Measurements from ENCODE around the gene GOLT1B.
A peak's percentile ranks its signal among the peaks of the same experiment; 100 is the strongest.

Gene GOLT1B

GRCh38 chr12:21500786-21501257 lies 767 bp upstream of the GOLT1B start:
- no peak for TF ChIP-seq ZNF274 (IDR thresholded peaks at IDR 0.05; ENCODE audit: low read depth, low read length)
- H3K4me3 ChIP-seq (ENCODE audit: low read length), result peak overlapping the region; percentile 93

GRCh38 chr12:21502164-21502496 lies 541 bp downstream of the GOLT1B start:
- no peak for TF ChIP-seq ZNF274 (IDR thresholded peaks at IDR 0.05; ENCODE audit: low read depth, low read length)
- peak overlapping the region; percentile 90 for H3K4me3 ChIP-seq (ENCODE audit: low read length)

GRCh38 chr12:21502872-21503271 lies 1.3 kb downstream of the GOLT1B start:
- H3K4me3 ChIP-seq (ENCODE audit: low read length), result peak overlapping the region; percentile 90
- no peak for TF ChIP-seq ZNF274 (IDR thresholded peaks at IDR 0.05; ENCODE audit: low read depth, low read length)

- TF ChIP-seq ZNF274 (IDR thresholded peaks at IDR 0.05; ENCODE audit: low read depth, low read length), result no peak
- no peak overlapping the region for H3K4me3 ChIP-seq (ENCODE audit: low read length)
These were observed 4.3 kb downstream of the GOLT1B start for GRCh38 chr12:21505888-21506287.

GRCh38 chr12:21507849-21508248 lies 6.3 kb downstream of the GOLT1B start:
- TF ChIP-seq ZNF274 (IDR thresholded peaks at IDR 0.05; ENCODE audit: low read depth, low read length), result no peak
- H3K4me3 ChIP-seq (ENCODE audit: low read length), result no peak overlapping the region

- no peak overlapping the region for H3K4me3 ChIP-seq (ENCODE audit: low read length)
- TF ChIP-seq ZNF274 (IDR thresholded peaks at IDR 0.05; ENCODE audit: low read depth, low read length), result no peak
These were observed 8.2 kb downstream of the GOLT1B start for GRCh38 chr12:21509768-21510167.

- H3K4me3 ChIP-seq (ENCODE audit: low read length), result no peak overlapping the region
- no peak for TF ChIP-seq ZNF274 (IDR thresholded peaks at IDR 0.05; ENCODE audit: low read depth, low read length)
These were observed 14.7 kb downstream of the GOLT1B start for GRCh38 chr12:21516281-21516680.

GRCh38 chr12:21518451-21518850 lies 16.9 kb downstream of the GOLT1B start:
- no peak for TF ChIP-seq ZNF274 (IDR thresholded peaks at IDR 0.05; ENCODE audit: low read depth, low read length)
- H3K4me3 ChIP-seq (ENCODE audit: low read length), result no peak overlapping the region

GRCh38 chr12:21521541-21521940 lies 20.0 kb downstream of the GOLT1B start:
- H3K4me3 ChIP-seq (ENCODE audit: low read length), result no peak overlapping the region
- TF ChIP-seq ZNF274 (IDR thresholded peaks at IDR 0.05; ENCODE audit: low read depth, low read length), result no peak

- no peak for TF ChIP-seq ZNF274 (IDR thresholded peaks at IDR 0.05; ENCODE audit: low read depth, low read length)
These were observed 21.6 kb downstream of the GOLT1B start for GRCh38 chr12:21523148-21523547.

GRCh38 chr12:21526053-21526452 lies 24.5 kb downstream of the GOLT1B start, which contains the start of gene SPX:
Gene SPX (plus strand): TSS chr12:21526296. CDS start chr12:21526473, 177 bp downstream.
- H3K4me3 ChIP-seq (ENCODE audit: low read length), result peak within 1 kb of the TSS; percentile 75; the same call in 1 of the 2 replicates
- no peak for TF ChIP-seq ZNF274 (IDR thresholded peaks at IDR 0.05; ENCODE audit: low read depth, low read length)

More at GRCh38 chr12:21523148-21523547, 21.6 kb downstream of the GOLT1B start:
- H3K4me3 ChIP-seq (ENCODE audit: low read length), result no peak overlapping the region

GRCh38 chr12:21526721-21527345 lies 25.2 kb downstream of the GOLT1B start:
- TF ChIP-seq ZNF274 (IDR thresholded peaks at IDR 0.05; ENCODE audit: low read depth, low read length), result no peak
- H3K4me3 ChIP-seq (ENCODE audit: low read length), result peak overlapping the region; percentile 75; the same call in 1 of the 2 replicates

- H3K4me3 ChIP-seq (ENCODE audit: low read length), result peak overlapping the region; percentile 75
- no peak for TF ChIP-seq ZNF274 (IDR thresholded peaks at IDR 0.05; ENCODE audit: low read depth, low read length)
These were observed 26.0 kb downstream of the GOLT1B start for GRCh38 chr12:21527451-21528180.

- no peak for TF ChIP-seq ZNF274 (IDR thresholded peaks at IDR 0.05; ENCODE audit: low read depth, low read length)
- H3K4me3 ChIP-seq (ENCODE audit: low read length), result no peak overlapping the region
These were observed 27.4 kb downstream of the GOLT1B start for GRCh38 chr12:21528953-21529352.

- H3K4me3 ChIP-seq (ENCODE audit: low read length), result no peak overlapping the region
- no peak for TF ChIP-seq ZNF274 (IDR thresholded peaks at IDR 0.05; ENCODE audit: low read depth, low read length)
These were observed 27.9 kb downstream of the GOLT1B start for GRCh38 chr12:21529456-21529855.
